AG09309 (cell line): Measurements from ENCODE around the gene NDRG2.
A peak's percentile ranks its signal among the peaks of the same experiment; 100 is the strongest.

Source experiments
- DNase-seq: peaks from one replicate; pipeline ENCODE4 v3.0.0-alpha.2; 2010; ENCODE audit warnings: low read depth
- H3K4me3 ChIP-seq: 2 replicates; pipeline ENCODE4 v1.5.1; 2011; ENCODE audit warnings: mild to moderate bottlenecking, low read depth, low read length, moderate library complexity; ENCODE audit not compliant: control insufficient read depth
- TF ChIP-seq, protein P1 (sequence below): IDR thresholded peaks from 2 replicates; pipeline ENCODE4 v1.5.1; 2011; ENCODE audit warnings: mild to moderate bottlenecking, low read depth, low read length, inconsistent platforms; ENCODE audit not compliant: insufficient read depth, control insufficient read depth; ENCODE audit errors: missing control alignments

NDRG2 gene

GRCh38 chr14:21026274-21026987, 1.6 kb upstream of the NDRG2 start:
- TF ChIP-seq, protein P1, sequence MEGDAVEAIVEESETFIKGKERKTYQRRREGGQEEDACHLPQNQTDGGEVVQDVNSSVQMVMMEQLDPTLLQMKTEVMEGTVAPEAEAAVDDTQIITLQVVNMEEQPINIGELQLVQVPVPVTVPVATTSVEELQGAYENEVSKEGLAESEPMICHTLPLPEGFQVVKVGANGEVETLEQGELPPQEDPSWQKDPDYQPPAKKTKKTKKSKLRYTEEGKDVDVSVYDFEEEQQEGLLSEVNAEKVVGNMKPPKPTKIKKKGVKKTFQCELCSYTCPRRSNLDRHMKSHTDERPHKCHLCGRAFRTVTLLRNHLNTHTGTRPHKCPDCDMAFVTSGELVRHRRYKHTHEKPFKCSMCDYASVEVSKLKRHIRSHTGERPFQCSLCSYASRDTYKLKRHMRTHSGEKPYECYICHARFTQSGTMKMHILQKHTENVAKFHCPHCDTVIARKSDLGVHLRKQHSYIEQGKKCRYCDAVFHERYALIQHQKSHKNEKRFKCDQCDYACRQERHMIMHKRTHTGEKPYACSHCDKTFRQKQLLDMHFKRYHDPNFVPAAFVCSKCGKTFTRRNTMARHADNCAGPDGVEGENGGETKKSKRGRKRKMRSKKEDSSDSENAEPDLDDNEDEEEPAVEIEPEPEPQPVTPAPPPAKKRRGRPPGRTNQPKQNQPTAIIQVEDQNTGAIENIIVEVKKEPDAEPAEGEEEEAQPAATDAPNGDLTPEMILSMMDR, result no peak
- DNase-seq, result no peak
- H3K4me3 ChIP-seq, result no peak overlapping the region

- TF ChIP-seq, protein P1, result no peak
- DNase-seq, result no peak
- H3K4me3 ChIP-seq, result peak overlapping the region; percentile 28
Observed at GRCh38 chr14:21025371-21026273, 761 bp upstream of the NDRG2 start.

GRCh38 chr14:21023817-21024584, 860 bp downstream of the NDRG2 start:
- TF ChIP-seq, protein P1, result no peak
- H3K4me3 ChIP-seq, result no peak overlapping the region
- no peak for DNase-seq

GRCh38 chr14:21023174-21023573, 1.7 kb downstream of the NDRG2 start:
- no peak for DNase-seq

DNA sequence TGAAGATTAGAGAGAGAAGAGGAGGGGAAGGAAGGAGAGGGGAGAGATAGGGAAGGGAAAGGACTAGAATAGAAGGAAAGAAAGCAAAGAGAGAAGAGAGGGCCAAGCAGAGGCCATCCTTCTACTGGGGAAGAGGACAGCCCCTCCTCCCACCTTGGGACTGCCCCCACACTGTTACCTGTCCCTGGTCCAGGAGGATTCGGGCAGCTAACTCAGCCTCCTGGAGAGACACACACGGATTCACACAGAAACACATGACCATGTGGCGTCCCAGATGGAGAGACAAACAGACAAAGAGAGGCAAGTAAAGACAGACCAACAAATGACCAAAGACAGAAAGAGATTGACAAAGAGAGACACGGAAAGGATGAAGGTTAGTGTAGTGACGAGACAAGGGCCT, 2.2 kb downstream of the NDRG2 start:
- TF ChIP-seq, protein P1, result no peak
- no peak for DNase-seq
- H3K4me3 ChIP-seq, result no peak overlapping the region

More at GRCh38 chr14:21023174-21023573, 1.7 kb downstream of the NDRG2 start:
- TF ChIP-seq, protein P1, result no peak
- no peak overlapping the region for H3K4me3 ChIP-seq

GRCh38 chr14:21020977-21021545, 3.8 kb downstream of the NDRG2 start:
- TF ChIP-seq, protein P1, result no peak
- DNase-seq, result no peak

More at GRCh38 chr14:21020977-21021545, 3.8 kb downstream of the NDRG2 start:
- H3K4me3 ChIP-seq, result no peak overlapping the region
